ENCODE measurements around the gene DLGAP1. TPM values are rescaled to one million over a fixed set of nuclear protein-coding genes. Genes with fewer than 3 reads are reported as not detected.

DLGAP1 gene
- total RNA-seq, 1 donor from 2014 or later: 3.2 TPM

GRCh38 chr18:3664563-3665178 lies 790.4 kb downstream of the DLGAP1 start:
- peaks cover 7% of the 10 kb centered on the region for H3K4me1 ChIP-seq
- TF ChIP-seq POLR2AphosphoS5 (IDR thresholded peaks at IDR 0.05; ENCODE audit: insufficient read depth in 1 of 2, low read depth in 1 of 2): no peak
- no peak for TF ChIP-seq POLR2A (IDR thresholded peaks at IDR 0.05)
- H3K27me3 ChIP-seq: no peaks in the 10 kb centered on the region
- no peak overlapping the region for H3K27ac ChIP-seq
- H3K9me3 ChIP-seq: no peaks in the 10 kb centered on the region
- intact Hi-C loops (cut with DNase I): loop anchor here (10.0 kb wide), 1 partner anchor 220 kb away; no protein-coding TSS in a partner anchor
- no peak overlapping the region for H3K4me3 ChIP-seq
- H3K36me3 ChIP-seq: no peaks in the 10 kb centered on the region
- DNase-seq (ENCODE audit: extremely low spot score in 2 of 2): peak in 1 of 2 donors; percentile 58

DNA sequence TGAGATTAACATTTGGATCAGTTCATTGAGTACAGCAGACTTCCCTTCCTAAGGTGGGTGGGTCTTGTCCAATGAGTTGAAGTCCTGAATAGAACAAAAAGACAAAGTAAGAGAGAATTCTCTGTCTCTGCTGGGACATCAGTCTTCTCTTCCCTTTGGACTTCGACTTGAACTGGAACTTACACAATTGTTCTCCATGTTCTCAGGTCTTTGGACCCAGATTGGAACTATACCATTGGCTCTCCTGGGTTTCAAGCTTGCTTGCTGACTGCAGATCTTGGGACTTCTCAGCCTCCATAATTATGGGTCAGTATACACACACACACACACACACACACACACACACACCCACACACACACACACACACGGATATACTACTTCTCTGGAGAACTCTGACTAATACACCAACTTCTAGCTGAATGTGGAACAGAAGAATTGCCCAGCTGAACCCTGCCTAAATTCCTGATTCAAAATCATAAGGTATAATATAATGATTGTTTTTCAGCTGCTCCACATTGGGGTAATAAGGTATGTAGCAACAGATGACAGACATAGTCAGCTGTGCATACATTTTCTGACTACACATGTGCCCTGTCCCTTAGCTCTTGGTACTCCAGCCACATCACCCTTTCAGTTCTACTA lies 791.1 kb downstream of the DLGAP1 start:
- no peak for TF ChIP-seq CTCF (IDR thresholded peaks at IDR 0.05)
- intact Hi-C loops (cut with DNase I): loop anchor here (10.0 kb wide), 1 partner anchor 219 kb away; no protein-coding TSS in a partner anchor

DNA sequence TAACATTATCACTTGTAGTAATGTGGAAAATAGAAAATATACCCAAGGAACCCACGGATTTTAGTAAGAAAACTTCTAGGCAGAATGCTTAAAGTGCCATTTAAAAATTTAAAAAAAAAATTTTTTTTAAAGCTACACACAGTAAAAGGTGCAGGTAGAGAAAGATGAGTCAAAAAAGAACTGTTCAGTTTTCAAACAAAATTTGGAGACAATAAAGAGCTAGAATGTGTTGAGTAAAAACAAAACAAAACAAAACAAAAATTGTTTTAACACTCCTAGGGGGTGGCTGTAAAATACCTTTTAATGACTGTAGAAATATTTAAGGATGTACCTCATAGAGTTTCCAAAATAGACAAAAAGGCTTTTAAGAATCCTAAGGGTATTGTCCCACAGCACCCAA lies 793.1 kb downstream of the DLGAP1 start:
- TF ChIP-seq POLR2A (IDR thresholded peaks at IDR 0.05) (no peak), POLR2AphosphoS5 (IDR thresholded peaks at IDR 0.05; ENCODE audit: insufficient read depth in 1 of 2, low read depth in 1 of 2) (no peak)
- no peak for DNase-seq (ENCODE audit: extremely low spot score in 2 of 2)
- intact Hi-C loops (cut with DNase I): loop anchor here (10.0 kb wide), 1 partner anchor 217 kb away; no protein-coding TSS in a partner anchor
- no peaks in the 10 kb centered on the region for H3K27me3 ChIP-seq
- H3K4me3 ChIP-seq: no peak overlapping the region
- H3K9me3 ChIP-seq: no peaks in the 10 kb centered on the region
- peaks cover 7% of the 10 kb centered on the region for H3K4me1 ChIP-seq
- H3K27ac ChIP-seq: no peak overlapping the region
- H3K36me3 ChIP-seq: no peaks in the 10 kb centered on the region

More for the DNA sequence above, 791.1 kb downstream of the DLGAP1 start:
- Histone ChIP-seq H3K27ac (no peak overlapping the region), H3K4me1 (peaks cover 7% of the 10 kb centered on the region), H3K27me3 (no peaks in the 10 kb centered on the region), H3K36me3 (no peaks in the 10 kb centered on the region), H3K9me3 (no peaks in the 10 kb centered on the region), H3K4me3 (no peak overlapping the region)
- DNase-seq (ENCODE audit: extremely low spot score in 2 of 2): no peak

- intact Hi-C loops (cut with DNase I): loop anchor here (10.0 kb wide), 1 partner anchor 216 kb away; no protein-coding TSS in a partner anchor
- Histone ChIP-seq H3K9me3 (no peaks in the 10 kb centered on the region), H3K27me3 (no peaks in the 10 kb centered on the region), H3K36me3 (no peaks in the 10 kb centered on the region), H3K4me3 (no peak overlapping the region), H3K4me1 (peaks cover 5% of the 10 kb centered on the region), H3K27ac (no peak overlapping the region)
- no peak for DNase-seq (ENCODE audit: extremely low spot score in 2 of 2)
- TF ChIP-seq POLR2AphosphoS5 (IDR thresholded peaks at IDR 0.05; ENCODE audit: insufficient read depth in 1 of 2, low read depth in 1 of 2) (no peak), POLR2A (IDR thresholded peaks at IDR 0.05) (no peak), CTCF (IDR thresholded peaks at IDR 0.05) (no peak)
These were observed 794.2 kb downstream of the DLGAP1 start for GRCh38 chr18:3660739-3661515.

DNA sequence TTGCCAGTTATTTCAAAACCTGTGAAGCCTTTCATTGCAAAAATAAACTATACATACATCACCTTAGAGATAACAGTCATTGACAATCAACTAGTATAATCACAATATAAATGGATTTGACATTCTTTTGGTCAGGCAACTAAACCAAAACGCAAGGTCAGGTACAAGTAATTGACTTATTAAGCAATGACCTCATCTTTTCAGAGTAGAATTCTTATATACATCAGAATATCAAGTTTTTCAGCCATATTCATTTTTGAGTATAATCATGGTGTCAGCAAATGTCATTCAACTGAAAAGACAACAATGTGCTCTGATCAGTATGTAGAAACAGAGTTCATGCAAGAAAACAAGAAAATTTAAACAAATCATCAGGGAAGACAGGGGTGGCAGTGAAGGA lies 796.6 kb downstream of the DLGAP1 start:
- Histone ChIP-seq H3K9me3 (no peaks in the 10 kb centered on the region), H3K36me3 (no peaks in the 10 kb centered on the region), H3K27ac (no peak overlapping the region), H3K27me3 (no peaks in the 10 kb centered on the region), H3K4me1 (no peaks in the 10 kb centered on the region), H3K4me3 (no peak overlapping the region)
- TF ChIP-seq CTCF (IDR thresholded peaks at IDR 0.05) (no peak), POLR2AphosphoS5 (IDR thresholded peaks at IDR 0.05; ENCODE audit: insufficient read depth in 1 of 2, low read depth in 1 of 2) (no peak), POLR2A (IDR thresholded peaks at IDR 0.05) (no peak)
- no peak for DNase-seq (ENCODE audit: extremely low spot score in 2 of 2)
- intact Hi-C loops (cut with DNase I): no loop called here
